ENCODE measurements around the gene TRIM44.

The TRIM44 gene

GRCh38 chr11:35862666-35863065, 200.1 kb downstream of the TRIM44 start:
- no peak for DNase-seq

GRCh38 chr11:35864131-35864530, 201.6 kb downstream of the TRIM44 start:
- no peak for DNase-seq

DNA sequence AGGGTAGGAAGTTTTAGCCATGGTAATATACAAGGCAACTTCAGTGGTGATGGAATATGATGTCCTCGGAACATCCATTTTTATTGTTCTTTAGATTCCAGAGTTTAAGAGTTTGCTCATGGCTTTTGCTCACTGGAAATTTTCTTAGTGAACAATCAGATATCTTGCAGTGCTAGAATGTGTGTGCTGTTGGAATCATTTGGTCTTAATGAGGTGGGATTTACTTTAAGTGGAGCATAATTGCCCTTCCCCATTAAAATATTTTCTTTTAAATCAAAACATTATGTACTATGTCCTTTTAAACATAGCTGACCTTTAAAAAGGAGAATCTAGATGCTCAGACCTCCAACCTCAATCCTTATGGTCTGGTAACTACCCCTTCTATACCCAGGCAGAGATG, 204.0 kb downstream of the TRIM44 start:
- DNase-seq = no peak
